HK-2 (cell line): ENCODE results near the gene SMU1.
A peak's percentile ranks its signal among the peaks of the same experiment; 100 is the strongest.
"Not testable (repeated sequence)": the region's sequence is repeated elsewhere in the genome, so short reads cannot be mapped to it uniquely, and the experiment has no call there.

Experiments
- DNase-seq: peaks from one replicate; pipeline ENCODE4 v3.0.0-alpha.2; 2018; ENCODE audit not compliant: unreplicated experiment

The SMU1 gene

DNA sequence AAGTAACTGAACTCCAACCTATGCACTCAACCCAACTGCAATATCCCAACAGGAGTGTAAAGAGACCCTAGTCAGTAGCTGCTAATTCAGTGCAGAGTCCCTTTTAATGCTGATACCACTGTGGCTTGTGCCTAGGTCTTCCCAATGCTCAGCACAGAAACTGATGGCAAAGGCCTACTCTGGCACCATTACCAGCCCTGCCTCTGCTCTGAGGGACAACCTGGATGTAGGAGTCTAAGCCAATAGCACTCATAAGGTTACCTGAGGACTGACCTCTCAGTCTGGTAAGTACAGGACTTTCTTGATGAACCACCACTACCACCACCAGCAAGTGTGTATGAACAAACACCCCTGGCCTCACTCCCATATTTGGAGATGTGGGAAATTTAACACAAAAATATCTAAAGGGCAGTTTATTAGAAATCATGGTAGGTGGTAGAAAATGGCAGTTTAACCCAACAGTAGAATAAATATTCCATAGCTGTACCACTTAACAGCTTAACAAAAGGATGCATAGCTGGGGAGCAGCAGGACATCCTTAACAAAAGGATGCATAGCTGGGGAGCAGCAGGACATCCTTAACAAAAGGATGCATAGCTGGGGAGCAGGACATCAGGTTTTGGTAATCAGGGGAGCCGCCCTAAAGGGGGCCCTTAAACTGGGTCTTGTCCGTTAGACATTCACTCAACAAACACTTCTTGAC lies 62.4 kb downstream of the SMU1 start:
- no peak for DNase-seq

DNA sequence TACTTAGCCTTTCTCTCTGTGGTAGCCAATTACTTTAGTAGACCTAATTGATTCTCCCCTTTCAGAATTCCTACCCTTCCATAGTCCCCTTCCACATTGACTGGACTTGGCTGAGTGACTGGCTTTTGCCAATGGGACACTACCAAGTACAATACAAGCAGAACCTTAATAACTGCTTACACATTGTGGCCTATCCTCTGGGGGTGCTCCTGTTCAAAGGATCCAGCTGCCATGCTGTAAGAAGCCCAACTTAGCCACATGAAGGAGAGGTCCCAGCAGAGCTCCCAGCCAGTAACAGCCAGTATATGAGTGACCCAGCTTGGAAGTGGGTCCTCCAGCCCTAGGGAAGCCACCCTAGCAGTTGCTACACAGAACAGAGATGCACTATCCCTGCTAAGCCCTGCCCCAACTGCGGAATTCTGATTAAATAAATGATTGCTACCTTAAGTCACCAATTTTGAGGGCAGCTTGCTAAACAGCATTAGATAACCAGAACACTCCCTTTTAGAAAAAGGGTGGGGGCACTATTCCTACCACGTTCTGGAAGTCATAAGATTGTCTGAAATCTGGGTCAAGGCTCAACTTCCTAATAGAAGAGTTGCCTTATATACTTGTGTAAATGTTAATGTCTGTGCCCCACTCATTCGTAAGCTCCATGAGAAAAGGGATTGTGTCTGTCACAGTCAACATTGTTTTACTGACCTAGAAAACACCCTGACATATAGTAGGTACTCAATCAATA lies 64.0 kb downstream of the SMU1 start:
- DNase-seq = no peak

DNA sequence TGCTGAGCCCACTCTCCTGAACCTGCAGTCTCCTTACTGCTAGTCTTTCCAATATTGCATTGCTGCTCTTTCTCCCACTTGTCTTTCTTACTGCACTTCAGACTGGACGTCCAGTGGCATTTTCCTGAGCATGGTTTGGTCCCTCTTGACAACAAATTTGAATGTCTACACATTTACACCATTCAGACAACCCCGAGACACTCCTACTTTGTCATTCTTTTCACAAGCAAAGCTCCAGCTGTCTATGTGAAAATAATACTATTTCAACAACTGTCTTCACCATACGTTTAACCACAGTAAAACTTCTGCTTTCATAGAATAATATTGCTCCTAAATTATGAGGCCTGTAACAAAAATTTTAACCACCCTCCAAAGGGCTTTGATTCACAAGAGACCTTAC lies 64.6 kb downstream of the SMU1 start:
- no peak for DNase-seq

GRCh38 chr9:33007755-33008154 lies 68.7 kb downstream of the SMU1 start:
- DNase-seq = no peak

DNA sequence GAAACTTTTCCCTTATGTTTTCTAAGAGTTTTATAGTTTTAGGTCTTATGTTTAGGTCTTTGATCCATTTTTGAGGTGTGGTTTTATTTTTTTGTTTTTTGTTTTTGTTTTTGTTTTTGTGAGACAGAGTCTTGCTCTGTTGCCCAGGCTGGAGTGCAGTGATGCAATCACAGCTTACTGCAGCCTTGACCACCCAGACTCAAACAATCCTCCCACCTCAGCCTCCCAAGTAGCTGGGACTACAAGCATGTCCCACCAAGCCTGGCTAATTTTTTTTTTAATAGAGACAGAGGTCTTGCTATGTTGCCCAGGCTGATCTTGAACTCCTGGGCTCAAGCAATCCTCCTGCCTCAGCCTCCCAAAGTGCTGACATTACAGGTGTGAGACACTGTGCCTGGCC lies 71.1 kb downstream of the SMU1 start:
- not testable (repeated sequence) for DNase-seq

GRCh38 chr9:33000682-33001055 lies 75.8 kb downstream of the SMU1 start:
- DNase-seq = peak; percentile 20

DNA sequence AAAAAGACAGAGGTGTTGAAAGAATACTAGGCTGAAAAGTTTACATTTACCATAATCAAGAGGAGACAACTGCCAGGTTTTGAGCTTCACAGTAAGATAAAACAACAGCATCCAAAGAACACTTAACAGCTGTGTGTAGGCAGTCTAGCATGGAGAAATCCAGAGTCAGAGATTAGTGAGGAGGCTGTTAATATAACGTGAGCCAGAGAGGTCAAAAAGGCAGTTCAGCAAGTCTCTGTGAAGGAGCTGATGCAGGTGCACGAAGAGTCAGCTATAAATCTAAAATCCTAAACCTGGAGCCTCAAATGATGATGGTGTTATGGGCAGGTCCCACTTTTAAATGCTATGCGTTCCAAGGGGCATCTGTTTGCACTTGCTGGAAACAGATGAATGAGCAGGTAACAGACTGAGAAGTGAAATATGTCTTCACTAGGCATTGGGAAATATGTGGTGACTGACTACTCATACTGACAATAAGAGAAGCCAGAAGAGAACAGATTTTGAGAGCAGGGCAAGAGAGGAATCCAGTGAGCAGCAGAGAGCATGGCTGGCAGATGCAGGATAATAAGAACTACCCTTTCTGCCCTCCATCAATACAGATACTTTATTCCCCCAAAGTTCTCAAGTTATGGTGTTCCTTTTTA lies 83.8 kb downstream of the SMU1 start:
- DNase-seq = no peak

- DNase-seq = no peak
Measured at GRCh38 chr9:32991897-32992594, 84.4 kb downstream of the SMU1 start.
